Tibial nerve (tissue), 4 donors: ENCODE data around the gene TIMM21. TPM values are rescaled to one million over a fixed set of nuclear protein-coding genes. Genes with fewer than 3 reads are reported as not detected.

ENCODE experiments used
- DNase-seq, 2 donors: peaks; one replicate each; pipeline ENCODE4 v3.0.0-alpha.2; 2019; ENCODE audit warnings: low spot score in 2 of 2
- H3K27ac ChIP-seq, 4 donors: fragments of 200-600 bp; sonication (generic) in 3 of 4; one replicate each; pipeline ENCODE4 v1.5.1; 2017 to 2019; ENCODE audit warnings: mild to moderate bottlenecking in 1 of 4
- H3K27me3 ChIP-seq, 2 donors: fragments of 200-600 bp; sonication (generic) in 1 of 2; one replicate each; pipeline versions ENCODE4 v1.5.1 to v1.6.0; 2017 to 2019
- H3K36me3 ChIP-seq, 3 donors: fragments of 200-600 bp; sonication (generic); one replicate each; pipeline ENCODE4 v1.5.1; 2018 to 2019
- H3K4me1 ChIP-seq, 4 donors: fragments of 200-600 bp; sonication (generic) in 3 of 4; one replicate each; pipeline ENCODE4 v1.5.1; 2017 to 2019
- H3K4me3 ChIP-seq, 4 donors: fragments of 200-600 bp; sonication (generic) in 3 of 4; one replicate each; pipeline ENCODE4 v1.5.1; 2017 to 2019; ENCODE audit warnings: mild to moderate bottlenecking in 1 of 4, moderate library complexity in 1 of 4
- H3K9me3 ChIP-seq, 4 donors: fragments of 200-600 bp; sonication (generic) in 3 of 4; one replicate each; pipeline ENCODE4 v1.5.1; 2017 to 2019
- EP300 ChIP-seq, 2 donors: sonication (generic); formaldehyde crosslinking; IDR thresholded peaks; one replicate each; pipeline ENCODE4 v1.6.1; 2017; ENCODE audit warnings: antibody characterized with exemption in 2 of 2, mild to moderate bottlenecking in 1 of 2
- POLR2A ChIP-seq, 2 donors: fragments of 450-650 bp; IDR thresholded peaks; one replicate each; pipeline ENCODE4 v1.6.1; 2017; ENCODE audit warnings: antibody characterized with exemption in 2 of 2, mild to moderate bottlenecking in 2 of 2, moderate library complexity in 2 of 2
- WGBS, 2 donors: methylation state at CpG; one replicate each; pipeline ENCODE4 v1.1.5; 2018; 5-methylcytosine and 5-hydroxymethylcytosine counted together
- total RNA-seq, 4 donors: library from RNA; depleted of rRNA; stranded (reverse); fragments of >200 nt; gene quantifications; one replicate each; pipeline ENCODE4 v1.1.0, GENCODE V29; 2016
- TF ChIP-seq, protein P1 (sequence below), 5 experiments: fragments of 200-600 bp in 3 of 5; fragments of 450-650 bp in 2 of 5; sonication (generic) in 3 of 5; IDR thresholded peaks; one replicate each; pipeline ENCODE4 v1.5.1; 2016 to 2019; ENCODE audit warnings: antibody characterized with exemption in 5 of 5, mild to moderate bottlenecking in 3 of 5, moderate library complexity in 2 of 5

The TIMM21 gene
- total RNA-seq, 4 donors from 2014 or later = 28.0 to 58.3 (median 33.6) TPM

DNA sequence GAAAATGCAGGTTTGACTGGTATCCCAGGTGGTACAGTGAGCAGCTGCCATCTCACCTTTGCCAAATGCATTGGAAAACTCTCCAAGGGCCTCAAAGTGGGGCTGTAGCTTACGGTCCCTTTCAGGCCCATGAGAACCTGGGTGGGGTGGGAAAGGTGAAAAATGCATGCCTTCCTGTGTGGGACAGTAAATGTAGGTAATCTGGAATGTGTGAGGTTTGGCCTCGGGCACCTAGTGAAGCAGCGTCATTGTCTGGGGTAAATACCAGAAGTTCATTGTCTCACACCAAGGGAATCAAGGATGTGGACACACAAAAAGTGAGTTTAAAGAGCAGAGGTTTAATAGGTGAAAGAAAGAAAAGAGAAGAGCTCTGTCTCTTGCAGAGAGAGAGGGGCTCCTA is 36.6 kb downstream of the TIMM21 start:
- WGBS, 2 donors = 65 to 69% methylated on average over 3 of the region's 3 CpGs
- H3K9me3 ChIP-seq = peaks cover 0 to 4% (median 0%) of the 10 kb centered on the region in 4 donors
- TF ChIP-seq EP300 (IDR thresholded peaks at IDR 0.05) (no peak), POLR2A (IDR thresholded peaks at IDR 0.05) (no peak)
- TF ChIP-seq, protein P1, sequence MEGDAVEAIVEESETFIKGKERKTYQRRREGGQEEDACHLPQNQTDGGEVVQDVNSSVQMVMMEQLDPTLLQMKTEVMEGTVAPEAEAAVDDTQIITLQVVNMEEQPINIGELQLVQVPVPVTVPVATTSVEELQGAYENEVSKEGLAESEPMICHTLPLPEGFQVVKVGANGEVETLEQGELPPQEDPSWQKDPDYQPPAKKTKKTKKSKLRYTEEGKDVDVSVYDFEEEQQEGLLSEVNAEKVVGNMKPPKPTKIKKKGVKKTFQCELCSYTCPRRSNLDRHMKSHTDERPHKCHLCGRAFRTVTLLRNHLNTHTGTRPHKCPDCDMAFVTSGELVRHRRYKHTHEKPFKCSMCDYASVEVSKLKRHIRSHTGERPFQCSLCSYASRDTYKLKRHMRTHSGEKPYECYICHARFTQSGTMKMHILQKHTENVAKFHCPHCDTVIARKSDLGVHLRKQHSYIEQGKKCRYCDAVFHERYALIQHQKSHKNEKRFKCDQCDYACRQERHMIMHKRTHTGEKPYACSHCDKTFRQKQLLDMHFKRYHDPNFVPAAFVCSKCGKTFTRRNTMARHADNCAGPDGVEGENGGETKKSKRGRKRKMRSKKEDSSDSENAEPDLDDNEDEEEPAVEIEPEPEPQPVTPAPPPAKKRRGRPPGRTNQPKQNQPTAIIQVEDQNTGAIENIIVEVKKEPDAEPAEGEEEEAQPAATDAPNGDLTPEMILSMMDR (IDR thresholded peaks at IDR 0.05) = no peak
- DNase-seq = no peak
- H3K36me3 ChIP-seq = no peaks in the 10 kb centered on the region
- no peaks in the 10 kb centered on the region for H3K27me3 ChIP-seq
- H3K27ac ChIP-seq = no peak overlapping the region
- H3K4me1 ChIP-seq = no peaks in the 10 kb centered on the region
- H3K4me3 ChIP-seq = no peak overlapping the region

DNA sequence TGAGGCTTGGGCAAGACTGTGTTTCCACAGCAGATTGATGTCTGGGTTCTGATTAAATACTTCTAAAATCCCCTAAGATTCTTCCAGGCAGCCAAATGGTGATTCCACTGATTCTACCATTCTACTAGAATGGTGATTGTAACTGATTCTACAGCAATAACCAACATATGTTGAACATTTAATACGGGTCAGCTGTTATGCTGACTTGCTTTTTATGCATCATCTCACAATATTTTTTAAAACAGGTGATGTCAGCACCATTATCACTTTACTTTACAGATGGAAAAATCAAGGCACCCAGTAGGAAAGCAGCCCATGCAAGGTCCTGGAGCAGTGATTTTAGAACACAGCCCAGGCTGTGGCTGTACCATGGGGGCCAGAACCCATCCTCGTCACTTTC is 37.5 kb downstream of the TIMM21 start:
- Histone ChIP-seq H3K4me1 (no peaks in the 10 kb centered on the region), H3K9me3 (no peaks in the 10 kb centered on the region), H3K36me3 (no peaks in the 10 kb centered on the region), H3K27ac (no peak overlapping the region), H3K27me3 (no peaks in the 10 kb centered on the region), H3K4me3 (no peak overlapping the region)
- WGBS, 2 donors = 80 to 82% methylated on average over 2 of the region's 2 CpGs
- DNase-seq = no peak
- TF ChIP-seq POLR2A (IDR thresholded peaks at IDR 0.05) (no peak), EP300 (IDR thresholded peaks at IDR 0.05) (no peak)
- TF ChIP-seq, protein P1 (IDR thresholded peaks at IDR 0.05) = no peak

DNA sequence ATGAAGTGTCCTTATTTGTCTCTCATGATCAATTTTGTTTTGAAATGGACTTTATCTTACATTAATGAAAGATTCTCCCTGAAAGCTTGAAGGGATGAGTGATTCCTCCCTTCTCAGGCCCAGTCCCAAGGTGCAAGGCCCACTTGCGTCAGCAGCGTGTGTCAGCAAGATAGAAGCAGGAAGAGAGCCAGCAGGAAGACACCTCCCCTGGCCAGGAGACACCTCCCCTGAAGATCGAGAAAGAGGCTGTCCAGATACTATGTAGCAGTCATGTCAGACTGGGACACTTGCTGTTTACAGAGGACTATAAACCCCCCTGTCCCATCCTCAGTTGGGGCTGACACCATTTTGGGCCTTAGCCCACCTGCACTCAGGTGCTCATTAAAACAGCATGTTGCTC is 38.3 kb downstream of the TIMM21 start:
- Histone ChIP-seq H3K27ac (no peak overlapping the region), H3K4me1 (no peaks in the 10 kb centered on the region), H3K27me3 (no peaks in the 10 kb centered on the region), H3K4me3 (no peak overlapping the region), H3K36me3 (no peaks in the 10 kb centered on the region), H3K9me3 (no peaks in the 10 kb centered on the region)
- DNase-seq = no peak
- TF ChIP-seq POLR2A (IDR thresholded peaks at IDR 0.05) (no peak), EP300 (IDR thresholded peaks at IDR 0.05) (no peak)
- TF ChIP-seq, protein P1 (IDR thresholded peaks at IDR 0.05) = no peak
- 78 to 81% methylated on average over 3 of the region's 3 CpGs for WGBS, 2 donors

DNA sequence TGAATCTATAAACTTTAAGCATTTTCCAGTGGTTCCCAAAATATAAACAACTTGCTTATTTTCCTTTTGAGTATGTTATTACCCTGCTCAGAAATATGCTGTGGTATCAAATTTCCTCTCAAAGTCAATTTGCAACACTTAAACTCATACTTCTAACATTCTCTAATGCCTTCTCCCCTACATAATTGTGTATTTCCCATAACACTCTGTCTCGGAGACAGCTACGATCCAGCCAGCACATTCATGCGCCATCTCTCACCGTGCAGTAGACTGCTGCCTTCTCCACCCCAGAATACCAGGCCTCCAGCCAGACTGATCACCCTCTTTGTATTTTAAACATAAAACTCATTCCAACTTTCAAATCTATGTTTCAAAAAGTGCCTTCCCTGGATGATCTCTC is 41.8 kb downstream of the TIMM21 start:
- TF ChIP-seq POLR2A (IDR thresholded peaks at IDR 0.05) = no peak
- TF ChIP-seq, protein P1 (IDR thresholded peaks at IDR 0.05) = no peak
- TF ChIP-seq EP300 (IDR thresholded peaks at IDR 0.05) = no peak
- Histone ChIP-seq H3K27ac (no peak overlapping the region), H3K9me3 (no peaks in the 10 kb centered on the region), H3K4me3 (no peak overlapping the region), H3K27me3 (no peaks in the 10 kb centered on the region), H3K36me3 (no peaks in the 10 kb centered on the region), H3K4me1 (no peaks in the 10 kb centered on the region)
- WGBS, 2 donors = 58 to 68% methylated on average over 4 of the region's 4 CpGs
- DNase-seq = no peak

DNA sequence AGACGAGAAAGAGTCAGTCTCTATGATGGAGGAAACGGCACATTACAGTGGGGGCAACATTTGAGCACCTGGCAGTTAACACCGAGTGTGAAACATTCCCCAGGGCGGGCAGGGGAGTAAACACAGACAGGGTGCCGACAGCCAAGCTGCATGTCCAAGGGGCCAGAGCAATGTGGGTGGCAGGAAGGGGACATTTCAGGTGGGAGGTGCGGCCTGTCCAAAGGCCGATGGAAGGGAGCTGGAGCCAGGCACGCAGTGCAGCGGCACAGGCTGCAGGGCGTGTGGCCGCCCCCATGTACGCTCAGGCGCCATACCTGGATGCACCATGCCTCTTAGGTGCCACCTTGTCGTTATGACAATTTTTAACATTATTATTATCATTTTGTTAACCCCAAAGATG is 43.3 kb downstream of the TIMM21 start:
- no peaks in the 10 kb centered on the region for H3K27me3 ChIP-seq
- WGBS, 2 donors = 80% methylated on average over 14 of the region's 14 CpGs
- no peak overlapping the region for H3K27ac ChIP-seq
- peaks cover 0 to 6% (median 0%) of the 10 kb centered on the region in 4 donors for H3K4me1 ChIP-seq
- no peak for DNase-seq
- no peak overlapping the region for H3K4me3 ChIP-seq
- H3K9me3 ChIP-seq = no peaks in the 10 kb centered on the region
- TF ChIP-seq POLR2A (IDR thresholded peaks at IDR 0.05) (no peak), EP300 (IDR thresholded peaks at IDR 0.05) (no peak)
- TF ChIP-seq, protein P1 (IDR thresholded peaks at IDR 0.05) = no peak
- no peaks in the 10 kb centered on the region for H3K36me3 ChIP-seq
